HUES6 (cell line): ENCODE measurements around the gene VDR.

ENCODE experiments used
- H3K27ac ChIP-seq: 2 replicates; pipeline ENCODE4 v1.7.0; 2013; ENCODE audit warnings: low read depth, mild to moderate bottlenecking, low read length, inconsistent platforms
- H3K27me3 ChIP-seq: 2 replicates; pipeline ENCODE4 v1.6.1; 2013; ENCODE audit warnings: low read length; ENCODE audit not compliant: control insufficient read depth, insufficient read depth
- H3K36me3 ChIP-seq: 2 replicates; pipeline ENCODE4 v1.6.1; 2013; ENCODE audit warnings: low read length; ENCODE audit not compliant: control insufficient read depth, insufficient read depth
- H3K4me1 ChIP-seq: 2 replicates; pipeline ENCODE4 v1.6.1; 2013; ENCODE audit warnings: low read length; ENCODE audit not compliant: control insufficient read depth, insufficient read depth
- H3K4me3 ChIP-seq: 2 replicates; pipeline ENCODE4 v1.5.1; 2013; ENCODE audit warnings: low read depth, low read length
- H3K9ac ChIP-seq: one replicate; pipeline ENCODE4 v1.6.1; 2013; ENCODE audit warnings: mild to moderate bottlenecking, low read length
- H3K9me3 ChIP-seq: 2 replicates; pipeline ENCODE4 v1.6.1; 2013; ENCODE audit warnings: low read depth, low read length; ENCODE audit not compliant: control insufficient read depth, insufficient read depth

Gene VDR

DNA sequence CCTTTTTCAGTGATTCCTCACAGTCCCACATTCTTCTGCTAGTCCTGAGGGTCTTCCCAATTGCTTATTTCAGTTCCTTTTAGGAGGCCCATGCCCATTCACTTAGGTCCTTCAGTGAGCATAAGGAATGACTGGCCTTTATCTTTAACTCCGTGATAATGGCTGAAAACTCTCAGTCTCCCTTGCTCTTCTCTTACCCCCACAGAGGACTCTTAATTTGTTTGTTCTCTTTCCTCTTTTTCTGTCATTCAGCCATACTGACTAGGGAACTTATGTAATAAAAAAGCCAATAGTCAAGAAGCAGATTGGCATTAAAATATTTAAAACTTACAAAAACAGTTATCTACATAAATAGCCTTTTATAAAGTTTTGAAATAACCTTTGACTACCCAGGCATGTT lies 17.1 kb upstream of the VDR start:
- no peaks in the 10 kb centered on the region for H3K4me1 ChIP-seq
- no peak overlapping the region for H3K27ac ChIP-seq
- no peak overlapping the region for H3K9ac ChIP-seq
- H3K27me3 ChIP-seq, result peaks cover 77% of the 10 kb centered on the region
- no peaks in the 10 kb centered on the region for H3K9me3 ChIP-seq
- H3K36me3 ChIP-seq, result no peaks in the 10 kb centered on the region
- H3K4me3 ChIP-seq, result no peak overlapping the region

DNA sequence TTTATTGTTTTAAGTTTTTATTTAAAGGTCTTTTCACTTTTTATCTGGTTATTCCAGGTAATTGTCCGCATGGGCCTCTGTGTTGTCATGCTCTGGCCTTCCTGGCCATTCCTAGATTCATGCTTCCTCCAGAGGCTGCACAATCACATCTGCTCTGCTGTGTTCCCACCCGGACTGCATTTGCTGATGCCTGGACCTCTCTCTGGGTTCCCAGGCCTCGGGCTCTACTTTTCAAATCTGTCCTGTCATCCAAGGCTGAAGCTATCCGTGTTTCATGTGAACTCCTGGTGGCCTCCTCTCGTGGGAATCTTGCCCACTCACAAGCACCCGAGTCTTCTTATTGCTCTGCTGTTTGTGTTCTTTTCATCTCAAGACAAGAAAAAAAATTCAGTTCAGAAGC lies 16.1 kb upstream of the VDR start:
- Histone ChIP-seq H3K4me3 (no peak overlapping the region), H3K9me3 (no peaks in the 10 kb centered on the region), H3K27ac (no peak overlapping the region), H3K9ac (no peak overlapping the region), H3K4me1 (no peaks in the 10 kb centered on the region), H3K36me3 (no peaks in the 10 kb centered on the region), H3K27me3 (peaks cover 74% of the 10 kb centered on the region)

DNA sequence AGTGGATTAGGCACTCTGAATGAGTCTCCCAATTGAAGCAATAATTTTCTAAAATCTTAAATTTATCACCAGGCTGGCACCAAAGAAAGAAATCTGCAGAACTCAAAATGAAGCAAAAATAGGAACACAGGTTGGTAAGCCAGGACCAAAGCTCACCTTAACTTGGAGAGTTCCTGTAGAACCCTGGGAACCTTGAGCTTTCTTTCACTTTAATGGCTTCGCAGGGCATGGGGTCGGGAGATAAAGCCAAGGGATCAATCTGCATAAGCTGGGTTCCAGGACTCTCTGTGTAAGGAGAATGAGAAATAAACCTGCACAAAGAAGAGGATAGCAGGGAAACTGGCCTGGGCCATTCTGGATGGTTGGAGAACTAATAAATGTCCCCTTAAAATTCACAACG lies 8.3 kb upstream of the VDR start:
- Histone ChIP-seq H3K9ac (no peak overlapping the region), H3K4me1 (no peaks in the 10 kb centered on the region), H3K4me3 (no peak overlapping the region), H3K9me3 (no peaks in the 10 kb centered on the region), H3K36me3 (no peaks in the 10 kb centered on the region), H3K27me3 (peaks cover 63% of the 10 kb centered on the region), H3K27ac (no peak overlapping the region)

DNA sequence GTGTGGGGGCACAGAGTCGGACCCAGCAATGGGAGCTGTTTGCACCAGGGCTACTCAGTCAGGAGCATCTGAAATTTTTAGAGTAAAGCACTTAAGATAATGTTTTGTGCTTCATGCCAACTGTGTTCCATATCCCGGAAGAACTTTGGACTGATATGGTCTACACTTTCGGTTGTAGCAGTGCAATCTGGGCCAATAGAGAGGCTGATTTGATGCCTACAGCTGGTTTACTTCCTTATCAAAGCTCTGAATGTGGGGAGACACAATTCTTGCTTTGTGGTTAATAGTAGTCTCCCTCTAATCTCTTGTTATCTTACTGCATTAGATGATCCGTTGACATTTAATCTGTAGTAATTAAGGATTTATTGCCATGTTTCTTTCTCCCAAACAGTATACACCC lies 7.8 kb upstream of the VDR start:
- H3K4me1 ChIP-seq, result no peaks in the 10 kb centered on the region
- no peaks in the 10 kb centered on the region for H3K9me3 ChIP-seq
- no peaks in the 10 kb centered on the region for H3K36me3 ChIP-seq
- peaks cover 63% of the 10 kb centered on the region for H3K27me3 ChIP-seq
- no peak overlapping the region for H3K4me3 ChIP-seq
- no peak overlapping the region for H3K27ac ChIP-seq
- no peak overlapping the region for H3K9ac ChIP-seq

DNA sequence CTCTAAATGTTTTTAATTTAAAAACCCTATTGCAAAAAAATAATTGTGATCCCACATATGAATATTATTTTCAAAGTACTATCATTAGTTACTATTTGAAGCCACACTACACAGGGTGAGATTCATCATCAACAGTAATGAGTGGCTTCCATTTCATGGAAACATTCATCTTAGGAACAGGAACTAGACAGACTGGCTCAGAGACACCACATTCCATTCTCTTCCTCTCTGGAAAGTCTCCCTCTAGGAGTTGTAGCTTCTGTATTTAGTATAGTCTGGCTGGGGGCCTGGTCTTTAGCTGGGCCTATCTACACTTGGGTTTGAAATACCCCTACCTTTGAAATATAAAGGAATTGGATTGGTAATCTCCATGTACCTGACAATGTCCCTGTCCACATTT lies 6.2 kb upstream of the VDR start:
- Histone ChIP-seq H3K4me1 (no peaks in the 10 kb centered on the region), H3K27me3 (peaks cover 66% of the 10 kb centered on the region), H3K9me3 (no peaks in the 10 kb centered on the region), H3K27ac (no peak overlapping the region), H3K36me3 (no peaks in the 10 kb centered on the region), H3K9ac (no peak overlapping the region), H3K4me3 (no peak overlapping the region)

DNA sequence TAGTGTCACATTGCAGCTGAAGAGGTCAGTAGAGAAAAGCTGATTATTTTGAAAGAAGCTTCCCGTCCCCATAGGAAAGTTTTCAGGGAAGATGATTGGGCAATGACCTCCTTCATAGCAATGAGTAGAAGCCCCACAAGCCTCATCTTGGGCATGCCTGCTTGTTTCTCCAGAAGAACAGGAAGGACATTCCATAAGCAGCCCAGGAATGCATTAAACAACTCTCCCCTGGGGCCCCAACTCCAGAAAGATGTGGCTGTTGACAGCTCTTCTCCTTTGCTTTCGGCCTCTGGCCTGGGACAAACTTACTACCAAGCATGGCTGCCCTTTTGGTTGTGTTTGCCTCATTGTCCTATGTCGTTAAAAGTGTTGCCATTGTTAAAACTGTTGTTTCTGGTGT lies 5.7 kb upstream of the VDR start:
- Histone ChIP-seq H3K9me3 (no peaks in the 10 kb centered on the region), H3K27ac (no peak overlapping the region), H3K4me3 (no peak overlapping the region), H3K27me3 (peaks cover 71% of the 10 kb centered on the region), H3K9ac (no peak overlapping the region), H3K4me1 (no peaks in the 10 kb centered on the region), H3K36me3 (no peaks in the 10 kb centered on the region)

DNA sequence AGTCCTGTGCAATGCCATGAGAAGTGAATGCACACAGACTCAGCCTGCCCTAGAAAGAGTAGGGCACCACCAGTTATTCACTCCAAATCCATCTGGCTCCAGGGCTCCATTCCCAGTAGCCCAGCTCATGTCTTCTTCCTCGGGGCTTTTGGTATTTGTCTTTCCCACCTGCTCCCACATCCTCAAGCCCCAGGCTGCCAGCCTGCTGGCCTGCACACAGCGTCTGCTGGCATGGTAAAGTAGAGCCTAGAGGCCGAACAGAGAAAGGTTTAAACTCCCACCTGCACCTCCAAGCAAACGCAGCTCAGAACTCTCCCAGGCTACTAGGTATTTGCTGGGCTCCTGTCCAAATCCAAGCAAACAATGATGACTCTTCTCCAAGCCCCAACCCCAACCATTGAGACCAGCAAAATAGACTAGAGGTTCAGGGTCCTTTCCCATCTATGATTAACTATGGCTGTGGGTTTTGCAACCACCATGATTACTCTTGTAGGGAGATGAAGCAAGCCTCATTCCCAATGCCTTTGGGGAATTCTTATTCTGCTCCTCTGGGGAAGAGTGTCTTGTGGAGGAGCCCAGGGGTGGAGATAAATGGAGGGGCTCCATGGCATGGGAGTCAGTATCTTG lies 5.2 kb upstream of the VDR start:
- Histone ChIP-seq H3K27me3 (peaks cover 77% of the 10 kb centered on the region), H3K36me3 (no peaks in the 10 kb centered on the region), H3K27ac (no peak overlapping the region), H3K4me1 (no peaks in the 10 kb centered on the region), H3K9ac (no peak overlapping the region), H3K4me3 (no peak overlapping the region), H3K9me3 (no peaks in the 10 kb centered on the region)

DNA sequence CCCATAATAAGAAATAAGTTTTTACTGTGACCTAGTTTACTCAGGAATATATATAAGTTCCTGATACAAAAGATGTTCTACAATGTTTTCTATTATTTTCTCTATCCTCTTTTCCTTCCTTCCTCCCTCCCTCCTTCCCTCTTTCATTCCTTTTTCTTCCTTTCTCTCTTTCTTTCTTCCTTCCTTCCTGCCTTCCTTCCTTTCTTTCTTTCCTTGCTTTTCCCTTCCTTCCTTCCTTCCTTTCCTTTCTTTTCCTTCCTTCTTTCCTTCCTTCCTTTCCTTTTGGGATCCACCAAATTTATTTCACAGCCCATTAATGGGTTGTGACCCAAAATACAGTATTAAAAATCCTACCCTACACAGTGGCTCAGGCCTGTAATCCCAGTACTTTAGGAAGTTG lies 3.9 kb upstream of the VDR start:
- Histone ChIP-seq H3K9me3 (no peaks in the 10 kb centered on the region), H3K36me3 (no peaks in the 10 kb centered on the region), H3K9ac (no peak overlapping the region), H3K27me3 (peaks cover 88% of the 10 kb centered on the region), H3K27ac (no peak overlapping the region), H3K4me1 (peaks cover 10% of the 10 kb centered on the region), H3K4me3 (no peak overlapping the region)

DNA sequence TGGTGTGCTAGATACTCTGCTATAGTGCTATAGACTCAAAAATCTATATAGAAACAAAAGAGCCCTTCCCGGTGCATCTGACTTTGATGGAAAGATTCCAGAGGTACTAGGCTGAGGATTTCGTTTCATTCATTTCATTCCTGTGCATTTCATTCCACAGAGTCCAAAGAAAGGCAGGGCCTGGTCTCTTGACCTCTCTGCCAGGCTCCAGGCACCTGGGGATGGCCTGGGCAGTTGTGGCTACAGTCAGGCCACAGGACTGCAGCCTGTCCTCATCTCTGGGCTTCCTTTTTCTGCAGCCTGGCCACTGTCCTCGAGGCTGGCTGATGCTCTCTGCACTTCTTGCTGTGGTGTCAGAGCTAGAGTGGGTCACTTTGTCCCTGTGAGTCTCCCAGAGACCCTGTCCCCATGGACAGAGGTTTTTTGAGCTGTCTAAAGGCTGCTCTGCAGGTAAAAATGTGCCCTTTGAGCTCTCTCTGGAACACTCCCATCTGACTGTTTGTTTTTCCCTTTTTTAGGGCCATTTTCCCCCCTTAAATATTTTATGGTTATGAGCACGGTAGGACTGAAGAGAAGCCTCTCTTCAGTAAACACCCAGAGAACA lies 3.2 kb upstream of the VDR start:
- Histone ChIP-seq H3K36me3 (no peaks in the 10 kb centered on the region), H3K27ac (no peak overlapping the region), H3K4me3 (no peak overlapping the region), H3K27me3 (peaks cover 90% of the 10 kb centered on the region), H3K4me1 (peaks cover 13% of the 10 kb centered on the region), H3K9me3 (no peaks in the 10 kb centered on the region), H3K9ac (no peak overlapping the region)

DNA sequence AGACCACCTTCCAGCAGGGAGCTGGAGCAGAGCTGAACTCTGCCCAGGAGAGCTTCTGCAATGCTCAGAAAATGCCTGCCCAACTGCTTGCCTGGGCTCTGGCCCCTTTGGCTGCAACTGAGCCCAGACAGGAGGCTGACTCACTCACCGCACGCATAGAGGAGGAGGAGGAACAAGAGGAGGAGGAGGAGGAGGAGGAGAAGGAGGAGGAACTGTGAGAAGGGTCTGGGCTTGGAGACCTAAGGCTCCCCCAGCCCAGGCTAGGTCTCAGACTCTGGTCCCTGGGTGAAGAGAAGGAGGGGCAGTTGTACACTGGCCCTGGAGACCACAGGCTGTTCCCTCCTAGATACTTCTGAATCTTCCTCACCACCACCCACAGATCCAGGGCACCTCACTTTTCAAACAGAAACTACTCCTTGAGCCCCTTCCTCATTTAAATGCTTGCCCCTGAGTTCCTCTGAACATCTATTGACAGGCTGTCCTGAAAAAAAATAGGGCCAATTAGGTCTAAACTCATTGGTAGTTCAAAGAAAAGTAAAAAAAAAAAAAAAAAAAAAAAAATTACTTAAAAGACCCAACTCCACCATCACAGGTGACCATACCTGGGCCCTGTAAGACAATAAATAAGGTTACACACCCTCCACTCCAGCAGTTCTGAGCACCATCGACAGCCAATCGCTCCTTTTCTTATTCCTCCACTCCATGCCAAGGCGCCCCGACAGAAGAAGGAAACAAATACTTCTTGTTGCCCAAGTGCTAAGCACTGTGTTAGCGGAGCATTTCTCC lies 674 bp downstream of the VDR start:
- H3K4me3 ChIP-seq, result peak overlapping the region; percentile 56
- no peak overlapping the region for H3K9ac ChIP-seq
- peaks cover 98% of the 10 kb centered on the region for H3K27me3 ChIP-seq
- no peak overlapping the region for H3K27ac ChIP-seq
- no peaks in the 10 kb centered on the region for H3K9me3 ChIP-seq
- no peaks in the 10 kb centered on the region for H3K36me3 ChIP-seq
- H3K4me1 ChIP-seq, result peaks cover 13% of the 10 kb centered on the region

DNA sequence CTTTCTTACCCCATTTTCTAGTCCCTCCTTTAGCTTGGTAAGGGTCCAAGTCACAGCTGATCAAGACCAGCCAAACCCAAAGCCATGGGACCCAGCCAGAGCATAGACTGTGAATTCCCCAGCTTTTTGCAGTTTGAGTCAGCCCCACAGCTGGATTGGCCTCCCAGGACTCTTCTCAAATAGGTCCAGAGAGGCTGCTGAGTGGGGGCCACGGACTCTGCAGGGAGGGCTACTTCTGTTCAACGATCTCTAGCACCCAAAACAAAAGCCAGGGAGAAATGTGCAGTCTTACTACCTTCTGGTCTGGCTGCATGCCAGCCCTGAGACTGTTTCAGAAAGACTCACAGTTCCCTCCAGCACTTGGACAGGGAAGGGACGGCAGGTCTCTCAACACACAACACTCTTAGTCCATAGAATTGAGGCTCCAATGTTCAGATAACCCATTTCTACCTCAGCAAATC lies 1.6 kb downstream of the VDR start:
- Histone ChIP-seq H3K9ac (no peak overlapping the region), H3K4me3 (no peak overlapping the region), H3K27ac (no peak overlapping the region)

More for the DNA sequence above, 1.6 kb downstream of the VDR start:
- Histone ChIP-seq H3K4me1 (peaks cover 13% of the 10 kb centered on the region), H3K9me3 (no peaks in the 10 kb centered on the region), H3K27me3 (peaks cover 94% of the 10 kb centered on the region), H3K36me3 (no peaks in the 10 kb centered on the region)
